Measurements from ENCODE around the gene GNG12.

Gene GNG12

GRCh38 chr1:67832737-67833601, at the start of gene GNG12:
Gene GNG12, minus strand, starts transcription at chr1:67833467. Its CDS starts 125,781 bp downstream, at chr1:67707686.
- peak; percentile 67 for DNase-seq

- no peak for DNase-seq
These were observed 49.1 kb upstream of the GNG12 start for GRCh38 chr1:67882196-67882958.

- DNase-seq: no peak
These were observed 46.9 kb upstream of the GNG12 start for GRCh38 chr1:67880056-67880601.

- no peak for DNase-seq
These were observed 46.2 kb upstream of the GNG12 start for GRCh38 chr1:67879485-67879884.

GRCh38 chr1:67874501-67875111, 41.3 kb upstream of the GNG12 start:
- DNase-seq: no peak

GRCh38 chr1:67869233-67869632, 36.0 kb upstream of the GNG12 start:
- no peak for DNase-seq

GRCh38 chr1:67863637-67864036, 30.4 kb upstream of the GNG12 start:
- DNase-seq: no peak

- DNase-seq: no peak
These were observed 29.4 kb upstream of the GNG12 start for GRCh38 chr1:67862685-67863084.

- no peak for DNase-seq
These were observed 28.7 kb upstream of the GNG12 start for GRCh38 chr1:67861856-67862516.

GRCh38 chr1:67860776-67861175, 27.5 kb upstream of the GNG12 start:
- DNase-seq: no peak

GRCh38 chr1:67856921-67857320, 23.7 kb upstream of the GNG12 start:
- no peak for DNase-seq

- no peak for DNase-seq
These were observed 22.7 kb upstream of the GNG12 start for GRCh38 chr1:67855961-67856360.

GRCh38 chr1:67855444-67855843, 22.2 kb upstream of the GNG12 start:
- DNase-seq: no peak

GRCh38 chr1:67853704-67854103, 20.4 kb upstream of the GNG12 start:
- peak; percentile 24 for DNase-seq

- no peak for DNase-seq
These were observed 18.5 kb upstream of the GNG12 start for GRCh38 chr1:67851800-67852199.

- DNase-seq: no peak
These were observed 17.4 kb upstream of the GNG12 start for GRCh38 chr1:67850611-67851075.

GRCh38 chr1:67850151-67850551, 16.9 kb upstream of the GNG12 start:
- no peak for DNase-seq

- no peak for DNase-seq
These were observed 14.2 kb upstream of the GNG12 start for GRCh38 chr1:67847466-67847865.

- no peak for DNase-seq
These were observed 13.3 kb upstream of the GNG12 start for GRCh38 chr1:67846538-67846937.

GRCh38 chr1:67844988-67845387, 11.7 kb upstream of the GNG12 start:
- no peak for DNase-seq

- no peak for DNase-seq
These were observed 10.5 kb upstream of the GNG12 start for GRCh38 chr1:67843746-67844145.

GRCh38 chr1:67843331-67843730, 10.1 kb upstream of the GNG12 start:
- no peak for DNase-seq

- no peak for DNase-seq
These were observed 7.2 kb upstream of the GNG12 start for GRCh38 chr1:67840449-67840848.

All from NCI-H510A (cell line).